ENCODE data around the gene CCDC127. TPM values are rescaled to one million over a fixed set of nuclear protein-coding genes. Genes with fewer than 3 reads are reported as not detected.

Gene CCDC127
- total RNA-seq, 1 donor from 2014 or later: 7.0 TPM

GRCh38 chr5:170971-171800 lies 46.8 kb downstream of the CCDC127 start:
- no peak overlapping the region for H2AFZ ChIP-seq (replicated peaks)
- TF ChIP-seq EZH2phosphoT487 (IDR thresholded peaks at IDR 0.05) (no peak), EZH2 (IDR thresholded peaks at IDR 0.05) (no peak), CTCF (IDR thresholded peaks at IDR 0.05) (no peak)
- H3K36me3 ChIP-seq: no peaks in the 10 kb centered on the region
- no peaks in the 10 kb centered on the region for H3K9me3 ChIP-seq (ENCODE audit: low read depth)
- no peak overlapping the region for H3K4me3 ChIP-seq
- no peaks in the 10 kb centered on the region for H4K20me1 ChIP-seq (ENCODE audit: low read depth)
- Mint-ChIP-seq H3K27me3 (ENCODE audit: insufficient read depth, low read depth) (peaks cover 9% of the 10 kb centered on the region), H3K4me3 (peak overlapping the region; percentile 33), H3K9me3 (no peaks in the 10 kb centered on the region), H3K4me1 (peaks cover 33% of the 10 kb centered on the region), H3K36me3 (peaks cover 13% of the 10 kb centered on the region), H3K27ac (peak overlapping the region; percentile 76)
- no peak for DNase-seq (ENCODE audit: low spot score)
- no peak overlapping the region for H3K9ac ChIP-seq
- H3K27ac ChIP-seq: no peak overlapping the region
- no peak overlapping the region for H3K4me2 ChIP-seq
- no peaks in the 10 kb centered on the region for H3K79me2 ChIP-seq (ENCODE audit: low read depth)
- H3K4me1 ChIP-seq: no peaks in the 10 kb centered on the region
- peaks cover 8% of the 10 kb centered on the region for H3F3A ChIP-seq (ENCODE audit: low read depth)
- H3K27me3 ChIP-seq: no peaks in the 10 kb centered on the region

GRCh38 chr5:169728-170094 lies 48.2 kb downstream of the CCDC127 start:
- H3K27ac Mint-ChIP-seq: no peak overlapping the region
- no peaks in the 10 kb centered on the region for H3K79me2 ChIP-seq (ENCODE audit: low read depth)
- no peaks in the 10 kb centered on the region for H4K20me1 ChIP-seq (ENCODE audit: low read depth)
- no peak overlapping the region for H3K4me2 ChIP-seq
- peaks cover 11% of the 10 kb centered on the region for H3F3A ChIP-seq (ENCODE audit: low read depth)
- H3K36me3 Mint-ChIP-seq: peaks cover 13% of the 10 kb centered on the region
- peaks cover 33% of the 10 kb centered on the region for H3K4me1 Mint-ChIP-seq
- no peaks in the 10 kb centered on the region for H3K4me1 ChIP-seq
- DNase-seq (ENCODE audit: low spot score): no peak
- H3K36me3 ChIP-seq: no peaks in the 10 kb centered on the region
- peak overlapping the region; percentile 48 for H3K4me3 Mint-ChIP-seq
- no peak overlapping the region for H3K27ac ChIP-seq
- TF ChIP-seq EZH2phosphoT487 (IDR thresholded peaks at IDR 0.05) (no peak), EZH2 (IDR thresholded peaks at IDR 0.05) (no peak), CTCF (IDR thresholded peaks at IDR 0.05) (no peak)
- H3K27me3 Mint-ChIP-seq (ENCODE audit: insufficient read depth, low read depth): peaks cover 9% of the 10 kb centered on the region
- no peaks in the 10 kb centered on the region for H3K27me3 ChIP-seq
- H2AFZ ChIP-seq (replicated peaks): no peak overlapping the region
- no peak overlapping the region for H3K4me3 ChIP-seq
- no peaks in the 10 kb centered on the region for H3K9me3 Mint-ChIP-seq
- no peaks in the 10 kb centered on the region for H3K9me3 ChIP-seq (ENCODE audit: low read depth)
- no peak overlapping the region for H3K9ac ChIP-seq

- no peaks in the 10 kb centered on the region for H3K79me2 ChIP-seq (ENCODE audit: low read depth)
- peaks cover 16% of the 10 kb centered on the region for H3F3A ChIP-seq (ENCODE audit: low read depth)
- Mint-ChIP-seq H3K4me1 (peaks cover 29% of the 10 kb centered on the region), H3K27ac (no peak overlapping the region), H3K4me3 (no peak overlapping the region), H3K27me3 (ENCODE audit: insufficient read depth, low read depth) (peaks cover 9% of the 10 kb centered on the region), H3K36me3 (peaks cover 15% of the 10 kb centered on the region), H3K9me3 (peaks cover 5% of the 10 kb centered on the region)
- no peak overlapping the region for H2AFZ ChIP-seq (replicated peaks)
- no peaks in the 10 kb centered on the region for H4K20me1 ChIP-seq (ENCODE audit: low read depth)
- DNase-seq (ENCODE audit: low spot score): no peak
- H3K36me3 ChIP-seq: no peaks in the 10 kb centered on the region
- no peaks in the 10 kb centered on the region for H3K4me1 ChIP-seq
- no peak overlapping the region for H3K9ac ChIP-seq
- H3K27ac ChIP-seq: no peak overlapping the region
- H3K4me2 ChIP-seq: no peak overlapping the region
- no peaks in the 10 kb centered on the region for H3K9me3 ChIP-seq (ENCODE audit: low read depth)
- no peaks in the 10 kb centered on the region for H3K27me3 ChIP-seq
- no peak overlapping the region for H3K4me3 ChIP-seq
- TF ChIP-seq CTCF (IDR thresholded peaks at IDR 0.05) (no peak), EZH2 (IDR thresholded peaks at IDR 0.05) (no peak), EZH2phosphoT487 (IDR thresholded peaks at IDR 0.05) (no peak)
These were observed 48.8 kb downstream of the CCDC127 start for GRCh38 chr5:169071-169727.
